SK-N-SH treated with all-trans-retinoic acid at 6 μM for 48 hours (cell line): Measurements from ENCODE around the gene CCDC170.
"Not testable (repeated sequence)": the region's sequence is repeated elsewhere in the genome, so short reads cannot be mapped to it uniquely, and the experiment has no call there.

Source experiments
- ATAC-seq: fragments of 200-7000 bp; cut with Tn5 transposase; 3 replicates; pipeline ENCODE4 v1.9.1; 2020; ENCODE audit warnings: mild to moderate bottlenecking, moderate library complexity
- ARNTL ChIP-seq: fragments of 450-650 bp; formaldehyde crosslinking; IDR thresholded peaks from 2 replicates; pipeline ENCODE4 v1.5.0; 2020; ENCODE audit warnings: low read depth, mild to moderate bottlenecking, moderate library complexity, borderline replicate concordance
- BACH2 ChIP-seq: fragments of 250-450 bp; sonication (Bioruptor Pico); IDR thresholded peaks from 2 replicates; pipeline ENCODE4 v1.9.0; 2021; ENCODE audit warnings: mild to moderate bottlenecking, borderline replicate concordance
- CREB5 ChIP-seq: fragments of 250-450 bp; sonication (Bioruptor Pico); IDR thresholded peaks from 2 replicates; pipeline ENCODE4 v1.5.1; 2020; ENCODE audit warnings: low read depth, mild to moderate bottlenecking, moderate library complexity
- CSDC2 ChIP-seq: fragments of 250-450 bp; sonication (Bioruptor Pico); IDR thresholded peaks from 2 replicates; pipeline ENCODE4 v1.5.0; 2020; ENCODE audit warnings: mild to moderate bottlenecking, moderate library complexity
- CSRNP3 ChIP-seq: fragments of 250-450 bp; sonication (Bioruptor Pico); IDR thresholded peaks from 2 replicates; pipeline ENCODE4 v1.5.1; 2021; ENCODE audit warnings: mild to moderate bottlenecking, moderate library complexity
- ESRRG ChIP-seq: fragments of 250-450 bp; sonication (Bioruptor Pico); IDR thresholded peaks from 2 replicates; pipeline ENCODE4 v1.6.1; 2021; ENCODE audit warnings: mild to moderate bottlenecking
- GLIS3 ChIP-seq: fragments of 250-450 bp; sonication (Bioruptor Pico); IDR thresholded peaks from 2 replicates; pipeline ENCODE4 v1.5.0; 2020; ENCODE audit warnings: mild to moderate bottlenecking, moderate library complexity
- ISL1 ChIP-seq: fragments of 250-450 bp; sonication (Bioruptor Pico); IDR thresholded peaks from 2 replicates; pipeline ENCODE4 v2.1.2; 2022; ENCODE audit warnings: mild to moderate bottlenecking, moderate library complexity
- OSR1 ChIP-seq: fragments of 250-450 bp; sonication (Bioruptor Pico); IDR thresholded peaks from 2 replicates; pipeline ENCODE4 v1.8.0; 2022; ENCODE audit warnings: moderate library complexity, mild to moderate bottlenecking, inconsistent platforms
- POU6F1 ChIP-seq: fragments of 250-450 bp; sonication (Bioruptor Pico); IDR thresholded peaks from 2 replicates; pipeline ENCODE4 v1.8.0; 2021; ENCODE audit warnings: low read depth, mild to moderate bottlenecking, moderate library complexity, borderline replicate concordance
- PPARA ChIP-seq: fragments of 250-450 bp; sonication (Bioruptor Pico); IDR thresholded peaks from 2 replicates; pipeline ENCODE4 v1.5.0; 2020; ENCODE audit warnings: mild to moderate bottlenecking, borderline replicate concordance
- RARB ChIP-seq: fragments of 250-450 bp; sonication (Bioruptor Pico); IDR thresholded peaks from 2 replicates; pipeline ENCODE4 v1.8.0; 2021; ENCODE audit warnings: mild to moderate bottlenecking, moderate library complexity
- SNAI2 ChIP-seq: fragments of 250-450 bp; sonication (Bioruptor Pico); IDR thresholded peaks from 2 replicates; pipeline ENCODE4 v1.5.0; 2020; ENCODE audit warnings: mild to moderate bottlenecking, moderate library complexity
- TCF4 ChIP-seq: fragments of 250-450 bp; sonication (Bioruptor Pico); IDR thresholded peaks from 2 replicates; pipeline ENCODE4 v1.8.0; 2021; ENCODE audit warnings: mild to moderate bottlenecking, moderate library complexity, borderline replicate concordance
- TOX ChIP-seq: fragments of 250-450 bp; sonication (Bioruptor Pico); IDR thresholded peaks from 2 replicates; pipeline ENCODE4 v1.8.0; 2021; ENCODE audit warnings: mild to moderate bottlenecking, moderate library complexity, borderline replicate concordance
- TSHZ2 ChIP-seq: fragments of 250-450 bp; sonication (Bioruptor Pico); IDR thresholded peaks from 2 replicates; pipeline ENCODE4 v1.5.0; 2020; ENCODE audit warnings: mild to moderate bottlenecking, moderate library complexity
- ZC3H10 ChIP-seq: fragments of 250-450 bp; sonication (Bioruptor Pico); IDR thresholded peaks from 2 replicates; pipeline ENCODE4 v1.5.1; 2021; ENCODE audit warnings: mild to moderate bottlenecking, moderate library complexity
- ZFP3 ChIP-seq: fragments of 250-450 bp; sonication (Bioruptor Pico); IDR thresholded peaks from 2 replicates; pipeline ENCODE4 v1.5.0; 2020; ENCODE audit warnings: mild to moderate bottlenecking, moderate library complexity
- ZFP30 ChIP-seq: fragments of 450-650 bp; formaldehyde crosslinking; IDR thresholded peaks from 2 replicates; pipeline ENCODE4 v1.5.0; 2022; ENCODE audit warnings: mild to moderate bottlenecking, moderate library complexity
- ZNF565 ChIP-seq: fragments of 450-650 bp; formaldehyde crosslinking; conservative IDR thresholded peaks from 2 replicates; pipeline ENCODE4 v1.5.0; 2020; ENCODE audit warnings: low read depth, mild to moderate bottlenecking, moderate library complexity
- ZNF70 ChIP-seq: fragments of 450-650 bp; formaldehyde crosslinking; IDR thresholded peaks from 2 replicates; pipeline ENCODE4 v1.5.0; 2020; ENCODE audit warnings: mild to moderate bottlenecking, moderate library complexity
- ZNF8 ChIP-seq: fragments of 450-650 bp; formaldehyde crosslinking; IDR thresholded peaks from 2 replicates; pipeline ENCODE4 v1.5.0; 2020; ENCODE audit warnings: mild to moderate bottlenecking, moderate library complexity

The CCDC170 gene

GRCh38 chr6:151539506-151540268, 45.9 kb downstream of the CCDC170 start (continued):
- no peak for TF ChIP-seq ZNF565 (CRISPR knock-in tag)
- TF ChIP-seq, all 23 proteins: peak for 0

- no peak for TF ChIP-seq CSDC2 (CRISPR knock-in tag)
- TF ChIP-seq PPARA: no peak
- no peak for TF ChIP-seq ZNF8
- ATAC-seq: no peak
Observed at GRCh38 chr6:151544453-151544852, 50.6 kb downstream of the CCDC170 start.

- not testable (repeated sequence) for ATAC-seq
Observed at GRCh38 chr6:151544884-151545283, 51.1 kb downstream of the CCDC170 start.

- no peak for ATAC-seq
- TF ChIP-seq PPARA: no peak
- no peak for TF ChIP-seq TCF4 (CRISPR knock-in tag)
- no peak for TF ChIP-seq ESRRG
- TF ChIP-seq POU6F1 (CRISPR knock-in tag): no peak
- TF ChIP-seq ZFP30 (CRISPR knock-in tag): no peak
- TF ChIP-seq ARNTL: no peak
- no peak for TF ChIP-seq TSHZ2
- TF ChIP-seq BACH2 (CRISPR knock-in tag): no peak
- no peak for TF ChIP-seq OSR1 (CRISPR knock-in tag)
- TF ChIP-seq ZNF8: no peak
- TF ChIP-seq ISL1 (CRISPR knock-in tag): no peak
- no peak for TF ChIP-seq ZNF70 (CRISPR knock-in tag)
- no peak for TF ChIP-seq CREB5
- no peak for TF ChIP-seq ZFP3 (CRISPR knock-in tag)
Observed at GRCh38 chr6:151546941-151547659, 53.3 kb downstream of the CCDC170 start.

GRCh38 chr6:151548201-151548600, 54.4 kb downstream of the CCDC170 start:
- ATAC-seq: no peak
- TF ChIP-seq ZC3H10 (CRISPR knock-in tag) (no peak), ESRRG (no peak), SNAI2 (CRISPR knock-in tag) (no peak), ZFP3 (CRISPR knock-in tag) (no peak), RARB (CRISPR knock-in tag) (no peak), TOX (CRISPR knock-in tag) (no peak), GLIS3 (no peak), ZNF565 (CRISPR knock-in tag) (no peak), CSRNP3 (no peak)
